Sigmoid colon (tissue), 4 donors: ENCODE results near the gene RTCA.

ENCODE experiments used
- POLR2AphosphoS5 ChIP-seq, 4 donors: sonication (generic); formaldehyde crosslinking; IDR thresholded peaks; one replicate each; pipeline ENCODE4 v1.6.1; 2017; ENCODE audit warnings: antibody characterized with exemption in 4 of 4
- TF ChIP-seq, protein P1 (sequence below), 4 experiments: fragments of 450-650 bp in 3 of 4; fragments of 200-600 bp in 1 of 4; IDR thresholded peaks; one replicate each; pipeline ENCODE4 v1.5.1; 2016 to 2019; ENCODE audit warnings: antibody characterized with exemption in 4 of 4, mild to moderate bottlenecking in 3 of 4, moderate library complexity in 2 of 4

DNA sequence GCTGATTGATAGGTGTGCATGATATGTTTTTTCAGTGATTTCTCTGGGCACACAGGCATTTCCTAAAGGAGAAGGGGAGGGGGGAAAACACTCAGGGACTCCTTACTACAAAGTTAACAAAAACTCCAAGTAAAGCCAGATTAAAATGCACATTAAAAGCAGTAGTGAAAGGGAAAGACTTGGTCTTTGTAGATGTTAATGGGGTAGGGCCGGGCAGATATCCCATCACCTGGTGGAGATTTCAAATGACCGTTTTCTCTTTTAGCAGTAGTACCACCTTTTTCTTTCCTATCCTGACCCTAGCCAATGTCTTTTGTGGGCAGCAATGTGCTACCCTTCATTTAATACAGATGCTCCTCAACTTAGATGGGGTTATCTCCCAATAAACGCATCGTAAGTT lies 32.5 kb downstream of the RTCA start:
- TF ChIP-seq POLR2AphosphoS5 (IDR thresholded peaks at IDR 0.05) = no peak
- TF ChIP-seq, protein P1, sequence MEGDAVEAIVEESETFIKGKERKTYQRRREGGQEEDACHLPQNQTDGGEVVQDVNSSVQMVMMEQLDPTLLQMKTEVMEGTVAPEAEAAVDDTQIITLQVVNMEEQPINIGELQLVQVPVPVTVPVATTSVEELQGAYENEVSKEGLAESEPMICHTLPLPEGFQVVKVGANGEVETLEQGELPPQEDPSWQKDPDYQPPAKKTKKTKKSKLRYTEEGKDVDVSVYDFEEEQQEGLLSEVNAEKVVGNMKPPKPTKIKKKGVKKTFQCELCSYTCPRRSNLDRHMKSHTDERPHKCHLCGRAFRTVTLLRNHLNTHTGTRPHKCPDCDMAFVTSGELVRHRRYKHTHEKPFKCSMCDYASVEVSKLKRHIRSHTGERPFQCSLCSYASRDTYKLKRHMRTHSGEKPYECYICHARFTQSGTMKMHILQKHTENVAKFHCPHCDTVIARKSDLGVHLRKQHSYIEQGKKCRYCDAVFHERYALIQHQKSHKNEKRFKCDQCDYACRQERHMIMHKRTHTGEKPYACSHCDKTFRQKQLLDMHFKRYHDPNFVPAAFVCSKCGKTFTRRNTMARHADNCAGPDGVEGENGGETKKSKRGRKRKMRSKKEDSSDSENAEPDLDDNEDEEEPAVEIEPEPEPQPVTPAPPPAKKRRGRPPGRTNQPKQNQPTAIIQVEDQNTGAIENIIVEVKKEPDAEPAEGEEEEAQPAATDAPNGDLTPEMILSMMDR (IDR thresholded peaks at IDR 0.05) = no peak
